GM12878 (cell line): ENCODE data around the gene TGFBR1. TPM values are rescaled to one million over a fixed set of nuclear protein-coding genes. Genes with fewer than 3 reads are reported as not detected.

Source experiments
- ATAC-seq: fragments of 200-7000 bp; cut with Tn5 transposase; 3 replicates; pipeline ENCODE4 v1.9.1; 2020; ENCODE audit warnings: mild to moderate bottlenecking, moderate library complexity
- BruUV-seq: library from RNA; stranded (reverse); fragments of 400-500 nt; replicated peaks from 2 replicates; lab custom pipeline; 2021; lab: Mats Ljungman, UMichigan
- CTCF ChIA-PET: fragments of 300-600 bp; sonication (Branson Sonifier 250); formaldehyde crosslinking; extraction: SDS; loops from one replicate; lab custom pipeline; 2021; ENCODE audit warnings: inconsistent platforms; lab: Yijun Ruan, JAX
- POLR2A ChIA-PET: fragments of 350-600 bp; formaldehyde crosslinking; extraction: SDS; loops from one replicate; lab custom pipeline; 2021; ENCODE audit warnings: inconsistent platforms; lab: Charles Lee
- RAD21 ChIA-PET: fragments of 300-600 bp; sonication (Branson Sonifier 250); formaldehyde crosslinking; loops from one replicate; lab custom pipeline; 2023; ENCODE audit warnings: antibody characterized with exemption; ENCODE audit not compliant: unreplicated experiment; lab: Charles Lee
- SMC1A ChIA-PET: fragments of 300-600 bp; sonication (Branson Sonifier 250); formaldehyde crosslinking; loops from one replicate; lab custom pipeline; 2023; ENCODE audit not compliant: unreplicated experiment, uncharacterized antibody; lab: Charles Lee
- DNase-seq: peaks from one replicate; pipeline ENCODE4 v3.0.0-alpha.2; 2011; ENCODE audit warnings: low read depth, low spot score
- FAIRE-seq: peaks from 3 replicates; lab custom pipeline; 2011; peaks lifted over from hg19 to GRCh38; lab: Jason Lieb, UNC
- H2AFZ ChIP-seq: 2 replicates; pipeline ENCODE4 v1.6.0; 2011; ENCODE audit warnings: low read depth, low read length, control low read depth; ENCODE audit not compliant: control insufficient read depth
- H3K27ac ChIP-seq: 2 replicates; pipeline ENCODE4 v1.5.1; 2011; ENCODE audit warnings: control low read depth; ENCODE audit not compliant: control insufficient read depth, insufficient read depth
- H3K27me3 ChIP-seq, 2 experiments: replicated peaks in 1 of 2; 2 replicates each; pipeline versions ENCODE4 v1.6.0 to v1.6.1; 2011; ENCODE audit warnings: low read length in 1 of 2; ENCODE audit not compliant: control insufficient read depth in 2 of 2, insufficient read depth in 2 of 2
- H3K36me3 ChIP-seq, 2 experiments: 2 replicates each; pipeline ENCODE4 v1.5.1; 2011; ENCODE audit warnings: low read length in 1 of 2; ENCODE audit not compliant: control insufficient read depth in 2 of 2, insufficient read depth in 2 of 2
- H3K4me1 ChIP-seq: 2 replicates; pipeline ENCODE4 v1.6.1; 2011; ENCODE audit warnings: mild to moderate bottlenecking, low read length, moderate library complexity, mixed read lengths; ENCODE audit not compliant: control insufficient read depth, insufficient read depth
- H3K4me2 ChIP-seq: 2 replicates; pipeline ENCODE4 v1.6.0; 2011; ENCODE audit warnings: control low read depth; ENCODE audit not compliant: control insufficient read depth, insufficient read depth
- H3K4me3 ChIP-seq: fragments of 200-600 bp; sonication (generic); 2 replicates; pipeline ENCODE4 v1.5.1; 2016
- H3K79me2 ChIP-seq: 2 replicates; pipeline ENCODE4 v1.6.0; 2011; ENCODE audit warnings: low read length; ENCODE audit not compliant: control insufficient read depth, insufficient read depth
- H3K9ac ChIP-seq: 2 replicates; pipeline ENCODE4 v1.8.0; 2011; ENCODE audit warnings: low read length, control low read depth, mixed read lengths; ENCODE audit not compliant: control insufficient read depth, insufficient read depth
- H3K9me3 ChIP-seq: replicated peaks from 3 replicates; pipeline ENCODE4 v1.5.1; 2011; ENCODE audit warnings: mild to moderate bottlenecking, low read length; ENCODE audit not compliant: control insufficient read depth, insufficient read depth
- H4K20me1 ChIP-seq: 2 replicates; pipeline ENCODE4 v1.6.0; 2011; ENCODE audit not compliant: control insufficient read depth, insufficient read depth
- BCL3 ChIP-seq: IDR thresholded peaks from 2 replicates; pipeline ENCODE4 v1.6.1; 2011; ENCODE audit warnings: borderline replicate concordance, low read depth, mild to moderate bottlenecking, moderate library complexity, low read length; ENCODE audit not compliant: insufficient read depth, poor library complexity, severe bottlenecking
- ETV6 ChIP-seq, 2 experiments: fragments of 450-650 bp in 1 of 2; IDR thresholded peaks in 1 of 2; conservative IDR thresholded peaks in 1 of 2; 2 replicates each; pipeline ENCODE4 v1.6.1; 2014; ENCODE audit warnings: antibody characterized with exemption in 1 of 2, borderline replicate concordance in 1 of 2, low read depth in 1 of 2, mild to moderate bottlenecking in 1 of 2, moderate library complexity in 1 of 2
- MTA2 ChIP-seq: fragments of 450-650 bp; IDR thresholded peaks from 2 replicates; pipeline ENCODE4 v1.6.1; 2016; ENCODE audit warnings: low read depth, mild to moderate bottlenecking, moderate library complexity
- MYB ChIP-seq: fragments of 150-350 bp; IDR thresholded peaks from 2 replicates; pipeline ENCODE4 v1.6.1; 2014; ENCODE audit warnings: mild to moderate bottlenecking, low read depth, low read length, borderline replicate concordance
- NFXL1 ChIP-seq: fragments of 450-650 bp; IDR thresholded peaks from 2 replicates; pipeline ENCODE4 v1.6.1; 2017; ENCODE audit warnings: antibody characterized with exemption, mild to moderate bottlenecking, borderline replicate concordance
- RUNX3 ChIP-seq: IDR thresholded peaks from 2 replicates; pipeline ENCODE4 v1.6.1; 2012; ENCODE audit warnings: low read length, inconsistent platforms
- SP1 ChIP-seq: IDR thresholded peaks from one replicate; pipeline ENCODE4 v1.6.1; 2011; ENCODE audit warnings: low read depth, low read length
- WGBS: methylation state at CpG from one replicate; pipeline ENCODE4 v1.1.6; 2016; ENCODE audit warnings: low lambda C conversion rate; ENCODE audit not compliant: insufficient replicate concordance, insufficient coverage; ENCODE audit errors: missing lambda C conversion rate; 5-methylcytosine and 5-hydroxymethylcytosine counted together
- in situ Hi-C: fragments of 300-500 bp; cut with MboI; formaldehyde crosslinking; loops from 9 replicates; pipeline ENCODE4 v1.14.3; 2018; ENCODE audit warnings: mixed read lengths
- intact Hi-C: fragments of 100-400 bp; cut with micrococcal nuclease; formaldehyde crosslinking; loops from one replicate; pipeline ENCODE4 v1.14.2; 2022; ENCODE audit not compliant: unreplicated experiment
- polyA plus RNA-seq, 11 experiments: library from polyadenylated mRNA; depleted of rRNA in 4 of 11; unstranded in 6 of 11; stranded (reverse) in 5 of 11; fragments of >200 nt; fragmentation: Nextera tagmentation in 4 of 11; fragmentation: Illumina TruSeq in 1 of 11; extraction: Ambion mirVana in 4 of 11; extraction: Trizol in 1 of 11; gene quantifications; 1 replicate in 1 of 11; 2 replicates in 10 of 11; pipeline versions ENCODE4 v1.2.1 to v1.2.3, GENCODE V29; 2011 to 2016; ENCODE audit warnings: inconsistent platforms in 2 of 11, missing spikeins in 2 of 11, low read depth in 1 of 11
- total RNA-seq, 4 experiments: library from RNA; depleted of rRNA in 3 of 4; stranded (reverse); fragments of >200 nt in 3 of 4; fragmentation: Illumina TruSeq in 1 of 4; extraction: Trizol in 1 of 4; gene quantifications; 2 replicates each; pipeline versions ENCODE4 v1.2.1 to v1.2.3, GENCODE V29; 2013 to 2021
- TF ChIP-seq, protein P1 (sequence below): IDR thresholded peaks from 2 replicates; pipeline ENCODE4 v1.6.1; 2012; ENCODE audit warnings: mild to moderate bottlenecking, low read depth, low read length

Gene TGFBR1
- total and polyA plus RNA-seq, 10 of the 15 experiments (the other 5 are each of a cell fraction or from before 2014, with no cell fraction given): 2.9 to 27.2 (median 16.6) TPM

GRCh38 chr9:99056186-99056585 lies 48.7 kb upstream of the TGFBR1 start (continued):
- TF ChIP-seq BCL3: no peak
- TF ChIP-seq, protein P1, sequence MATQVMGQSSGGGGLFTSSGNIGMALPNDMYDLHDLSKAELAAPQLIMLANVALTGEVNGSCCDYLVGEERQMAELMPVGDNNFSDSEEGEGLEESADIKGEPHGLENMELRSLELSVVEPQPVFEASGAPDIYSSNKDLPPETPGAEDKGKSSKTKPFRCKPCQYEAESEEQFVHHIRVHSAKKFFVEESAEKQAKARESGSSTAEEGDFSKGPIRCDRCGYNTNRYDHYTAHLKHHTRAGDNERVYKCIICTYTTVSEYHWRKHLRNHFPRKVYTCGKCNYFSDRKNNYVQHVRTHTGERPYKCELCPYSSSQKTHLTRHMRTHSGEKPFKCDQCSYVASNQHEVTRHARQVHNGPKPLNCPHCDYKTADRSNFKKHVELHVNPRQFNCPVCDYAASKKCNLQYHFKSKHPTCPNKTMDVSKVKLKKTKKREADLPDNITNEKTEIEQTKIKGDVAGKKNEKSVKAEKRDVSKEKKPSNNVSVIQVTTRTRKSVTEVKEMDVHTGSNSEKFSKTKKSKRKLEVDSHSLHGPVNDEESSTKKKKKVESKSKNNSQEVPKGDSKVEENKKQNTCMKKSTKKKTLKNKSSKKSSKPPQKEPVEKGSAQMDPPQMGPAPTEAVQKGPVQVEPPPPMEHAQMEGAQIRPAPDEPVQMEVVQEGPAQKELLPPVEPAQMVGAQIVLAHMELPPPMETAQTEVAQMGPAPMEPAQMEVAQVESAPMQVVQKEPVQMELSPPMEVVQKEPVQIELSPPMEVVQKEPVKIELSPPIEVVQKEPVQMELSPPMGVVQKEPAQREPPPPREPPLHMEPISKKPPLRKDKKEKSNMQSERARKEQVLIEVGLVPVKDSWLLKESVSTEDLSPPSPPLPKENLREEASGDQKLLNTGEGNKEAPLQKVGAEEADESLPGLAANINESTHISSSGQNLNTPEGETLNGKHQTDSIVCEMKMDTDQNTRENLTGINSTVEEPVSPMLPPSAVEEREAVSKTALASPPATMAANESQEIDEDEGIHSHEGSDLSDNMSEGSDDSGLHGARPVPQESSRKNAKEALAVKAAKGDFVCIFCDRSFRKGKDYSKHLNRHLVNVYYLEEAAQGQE: no peak
- TF ChIP-seq, all 136 proteins: peak for 0

DNA sequence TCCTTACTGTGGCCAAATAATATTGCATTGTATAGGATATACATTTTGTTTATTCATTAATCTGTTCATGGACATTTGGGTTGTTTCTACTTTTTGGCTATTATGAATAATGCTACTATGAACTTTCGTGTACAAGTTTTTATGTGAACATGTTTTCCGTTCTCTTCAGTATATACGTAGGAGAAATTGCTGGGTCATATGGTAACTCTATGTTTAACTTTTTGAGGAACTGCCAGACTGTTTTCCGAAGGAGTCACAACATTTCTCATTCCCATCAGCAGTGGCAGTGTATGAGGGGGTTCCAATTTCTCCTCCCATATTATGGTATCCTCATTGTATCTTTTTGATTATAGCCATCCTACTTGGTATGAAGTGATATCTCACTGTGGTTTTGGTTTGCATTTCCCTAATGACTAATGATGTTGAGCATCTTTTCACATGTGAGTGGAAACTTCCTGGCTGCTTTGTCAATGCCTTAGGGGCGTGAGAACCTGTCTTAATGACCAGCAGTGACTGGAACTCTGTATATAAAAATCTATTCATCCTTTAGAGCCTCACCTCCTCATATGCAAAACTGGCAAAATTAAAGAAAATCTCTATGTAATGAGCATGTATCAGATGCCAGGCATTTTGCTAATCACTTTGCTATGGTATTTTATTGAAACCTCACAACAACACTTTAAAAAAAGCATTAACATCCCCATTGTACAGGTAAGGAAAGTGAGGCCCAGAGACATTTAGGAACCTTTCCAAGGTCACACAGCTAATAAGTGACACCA lies 47.8 kb upstream of the TGFBR1 start:
- H3K9ac ChIP-seq: no peak overlapping the region
- H3K4me1 ChIP-seq: peaks cover 27% of the 10 kb centered on the region
- TF ChIP-seq RUNX3 (peak; percentile 64), MYB (no peak), NFXL1 (no peak), SP1 (no peak), MTA2 (no peak), ETV6 (conservative IDR thresholded peaks at IDR 0.05 in 1 of 2, IDR thresholded peaks at IDR 0.05 in 1 of 2; ENCODE audit: borderline replicate concordance in 1 of 2, low read depth in 1 of 2) (peak in 1 of 2 experiments; percentile 80; a peak in 2 of 4 replicates)
- no peaks in the 10 kb centered on the region for H3K79me2 ChIP-seq
- no peak overlapping the region for H2AFZ ChIP-seq
- H3K36me3 ChIP-seq: no peaks in the 10 kb centered on the region
- ChIA-PET RAD21 (interaction anchor here (1.2 to 3.7 kb wide), 3 partner anchors 49 to 77 kb away, joined by 5 to 17 read pairs (median 12); partner anchors contain the start of gene TGFBR1), POLR2A (no interaction called here), SMC1A (interaction anchor here (0.9 to 3.1 kb wide), 6 partner anchors 23 to 84 kb away, joined by 3 to 24 read pairs (median 9); partner anchors contain the start of gene TGFBR1), CTCF (interaction anchor here (0.8 to 1.6 kb wide), 4 partner anchors 56 to 82 kb away, joined by 3 to 6 read pairs (median 4); no protein-coding TSS in a partner anchor)
- no TSS peak for BruUV-seq
- H3K27ac ChIP-seq: no peak overlapping the region
- 66% methylated on average over 5 of the region's 5 CpGs for WGBS
- no peak overlapping the region for H3K4me2 ChIP-seq
- FAIRE-seq (no peak), DNase-seq (no peak), ATAC-seq (peak; percentile 56)
- H4K20me1 ChIP-seq: no peaks in the 10 kb centered on the region
- intact Hi-C loops: loop anchor here (5.0 kb wide), 2 partner anchors 50 to 75 kb away; partner anchors contain the start of gene TGFBR1
- no peak overlapping the region for H3K4me3 ChIP-seq
- no peaks in the 10 kb centered on the region; the same call in 2 of the 3 replicates for H3K9me3 ChIP-seq
- H3K27me3 ChIP-seq: no peaks in the 10 kb centered on the region
- in situ Hi-C loops: no loop called here
